HepG2 (cell line): ENCODE data around the gene ASXL1. TPM values are rescaled to one million over a fixed set of nuclear protein-coding genes. Genes with fewer than 3 reads are reported as not detected.
A peak's percentile ranks its signal among the peaks of the same experiment; 100 is the strongest.

Experiments
- CREB1 ChIP-seq, 2 experiments: fragments of 450-650 bp in 1 of 2; IDR thresholded peaks; 2 replicates each; pipeline ENCODE4 v1.6.1; 2016 to 2017; ENCODE audit warnings: control low read depth in 1 of 2, mild to moderate bottlenecking in 1 of 2, missing compliant biosample characterization in 1 of 2, missing genetic modification characterization in 1 of 2
- CTCF ChIP-seq: sonication (generic); formaldehyde crosslinking; IDR thresholded peaks from 2 replicates; pipeline ENCODE4 v1.5.0; 2020; ENCODE audit warnings: mild to moderate bottlenecking, missing genetic modification reagents, moderate library complexity
- HNRNPUL1 ChIP-seq: fragments of 200-400 bp; formaldehyde crosslinking; IDR thresholded peaks from 2 replicates; pipeline ENCODE4 v1.6.1; 2017; ENCODE audit warnings: low read depth, mild to moderate bottlenecking, low read length, moderate library complexity
- IRX3 ChIP-seq: sonication (generic); formaldehyde crosslinking; IDR thresholded peaks from 2 replicates; pipeline ENCODE4 v1.8.1; 2023; ENCODE audit warnings: mild to moderate bottlenecking, low read depth, missing genetic modification reagents, borderline replicate concordance
- KLF16 ChIP-seq, 2 experiments: sonication (generic) in 1 of 2; formaldehyde crosslinking in 1 of 2; IDR thresholded peaks; 2 replicates each; pipeline versions ENCODE4 v1.6.1 to v1.8.0; 2016 to 2023; ENCODE audit warnings: missing genetic modification reagents in 2 of 2, missing compliant biosample characterization in 1 of 2
- PLSCR1 ChIP-seq: sonication (generic); formaldehyde crosslinking; IDR thresholded peaks from 2 replicates; pipeline ENCODE4 v1.5.0; 2020; ENCODE audit warnings: missing genetic modification reagents, mild to moderate bottlenecking, borderline replicate concordance
- SIX4 ChIP-seq: sonication (generic); formaldehyde crosslinking; IDR thresholded peaks from 2 replicates; pipeline ENCODE4 v1.4.0; 2020; ENCODE audit warnings: missing genetic modification reagents
- SP5 ChIP-seq: IDR thresholded peaks from 2 replicates; pipeline ENCODE4 v1.6.1; 2016; ENCODE audit warnings: low read depth, borderline replicate concordance
- TBX3 ChIP-seq: fragments of 450-650 bp; IDR thresholded peaks from 2 replicates; pipeline ENCODE4 v1.6.1; 2017; ENCODE audit warnings: antibody characterized with exemption, mild to moderate bottlenecking, inconsistent platforms, borderline replicate concordance
- ZFP36L1 ChIP-seq: sonication (generic); formaldehyde crosslinking; IDR thresholded peaks from 2 replicates; pipeline ENCODE4 v1.8.0; 2022; ENCODE audit warnings: mild to moderate bottlenecking, missing genetic modification reagents, moderate library complexity
- ZNF597 ChIP-seq: sonication (generic); formaldehyde crosslinking; IDR thresholded peaks from 2 replicates; pipeline ENCODE4 v1.5.0; 2020; ENCODE audit warnings: missing genetic modification reagents
- ZNF646 ChIP-seq: sonication (generic); formaldehyde crosslinking; IDR thresholded peaks from 2 replicates; pipeline ENCODE4 v1.9.0; 2021; ENCODE audit warnings: mild to moderate bottlenecking, missing genetic modification reagents
- ZNF781 ChIP-seq: sonication (generic); formaldehyde crosslinking; IDR thresholded peaks from 2 replicates; pipeline ENCODE4 v1.5.1; 2020; ENCODE audit warnings: borderline replicate concordance, mild to moderate bottlenecking, missing genetic modification reagents; ENCODE audit errors: not compliant biosample characterization
- ZNF784 ChIP-seq: sonication (generic); formaldehyde crosslinking; IDR thresholded peaks from 2 replicates; pipeline ENCODE4 v1.5.1; 2020; ENCODE audit warnings: missing genetic modification reagents, mild to moderate bottlenecking, borderline replicate concordance
- ZNF83 ChIP-seq: sonication (generic); formaldehyde crosslinking; IDR thresholded peaks from 2 replicates; pipeline ENCODE4 v1.4.0; 2020; ENCODE audit warnings: missing genetic modification reagents, mild to moderate bottlenecking, borderline replicate concordance
- polyA plus RNA-seq, 8 experiments: library from polyadenylated mRNA; depleted of rRNA in 3 of 8; stranded (reverse) in 7 of 8; unstranded in 1 of 8; fragments of >200 nt; fragmentation: Illumina TruSeq in 4 of 8; extraction: Trizol in 4 of 8; gene quantifications; 2 replicates each; pipeline versions ENCODE4 v1.2.1 to v1.2.3, GENCODE V29; 2011 to 2016; ENCODE audit warnings: low read depth in 4 of 8, missing spikeins in 1 of 8, mixed read lengths in 1 of 8; ENCODE audit not compliant: insufficient read depth in 1 of 8
- total RNA-seq, 5 experiments: library from RNA; depleted of rRNA; stranded (reverse); fragments of >200 nt; fragmentation: Illumina TruSeq; extraction: Trizol; gene quantifications; 2 replicates each; pipeline ENCODE4 v1.2.3, GENCODE V29; 2016; ENCODE audit warnings: low read depth in 1 of 5

The ASXL1 gene
- total and polyA plus RNA-seq, 2 of the 13 experiments (the other 11 are each of a cell fraction or from before 2014, with no cell fraction given): 62.1 to 74.8 TPM

GRCh38 chr20:32465092-32465900 lies 107.2 kb downstream of the ASXL1 start (continued):
- TF ChIP-seq ZNF646 (CRISPR knock-in tag) (0 out of 2 replicates have a peak, but pooled peaks have one; percentile 19), HNRNPUL1 (no peak), ZNF784 (CRISPR knock-in tag) (peak; percentile 89; the same call in 1 of the 2 replicates), ZFP36L1 (0 out of 2 replicates have a peak, but pooled peaks have one; percentile 74), ZNF597 (CRISPR knock-in tag) (no peak), PLSCR1 (CRISPR knock-in tag) (no peak), ZNF781 (CRISPR knock-in tag) (peak; percentile 66), CTCF (CRISPR knock-in tag) (peak; percentile 41), SIX4 (CRISPR knock-in tag) (peak; percentile 54; the same call in 1 of the 2 replicates), IRX3 (CRISPR knock-in tag) (0 out of 2 replicates have a peak, but pooled peaks have one; percentile 73), ZNF83 (CRISPR knock-in tag) (peak; percentile 97), CREB1 (IDR thresholded peaks at IDR 0.05) (peak; percentile 90), CREB1 (CRISPR knock-in tag; IDR thresholded peaks at IDR 0.05) (no peak; the same call in 1 of the 2 replicates), KLF16 (CRISPR knock-in tag; IDR thresholded peaks at IDR 0.05) (peak in 1 of 2 experiments; percentile 82; a peak in 2 of 4 replicates), SP5 (peak; percentile 78), TBX3 (peak; percentile 70; the same call in 1 of the 2 replicates)
